GM18498 (cell line): ENCODE results near the gene SYNPO2.

Experiments used
- ATAC-seq: cut with Tn5 transposase; IDR thresholded peaks from one replicate; pipeline ENCODE4 v1.9.1; 2021; ENCODE audit warnings: mild to moderate bottlenecking, moderate library complexity; ENCODE audit not compliant: unreplicated experiment

Gene SYNPO2

GRCh38 chr4:119104644-119105273, 216.1 kb downstream of the SYNPO2 start:
- ATAC-seq = no peak

GRCh38 chr4:119105605-119106004, 217.0 kb downstream of the SYNPO2 start:
- ATAC-seq = no peak

- no peak for ATAC-seq
These were observed 217.7 kb downstream of the SYNPO2 start for GRCh38 chr4:119106036-119107000.

DNA sequence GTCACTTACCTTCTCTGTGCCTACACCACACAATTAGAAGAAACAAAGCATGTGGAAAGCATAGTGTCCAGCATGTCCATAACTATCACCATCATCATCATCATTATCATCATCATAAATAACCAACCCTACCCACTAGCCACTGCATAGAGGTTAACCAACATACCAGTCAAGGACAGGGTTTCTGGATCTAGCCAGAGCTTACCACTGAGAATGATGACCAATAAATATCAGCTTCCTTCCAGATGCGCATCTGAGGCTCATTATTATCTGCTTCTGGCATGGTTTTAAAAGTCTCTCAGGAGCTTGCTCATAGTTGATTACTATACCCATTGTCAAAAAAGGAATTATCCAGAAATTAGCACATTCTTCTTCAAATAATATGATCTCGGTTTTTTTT, 221.5 kb downstream of the SYNPO2 start:
- no peak for ATAC-seq
